ENCODE results near the gene GBA2.

GBA2 gene

DNA sequence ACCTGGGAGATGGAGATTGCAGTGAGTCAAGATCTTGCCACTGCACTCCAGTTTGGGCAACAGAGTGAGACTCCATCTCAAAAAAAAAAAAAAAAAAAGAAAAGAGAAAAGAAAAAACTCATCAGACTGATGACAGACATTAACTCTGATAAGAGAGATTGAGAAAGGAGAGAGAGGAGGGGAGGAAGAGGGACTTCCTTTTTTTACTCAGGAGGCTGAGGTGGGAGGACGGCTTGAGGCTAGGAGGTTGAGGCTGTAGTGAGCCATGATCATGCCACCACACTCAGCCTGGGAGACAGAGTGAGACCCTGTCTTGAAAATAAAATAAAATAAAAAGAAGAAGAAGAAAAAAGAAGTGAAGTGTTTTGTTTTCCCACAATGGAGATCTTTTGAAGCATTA lies 14.8 kb upstream of the GBA2 start:
- DNase-seq (ENCODE audit: low read depth): no peak

DNA sequence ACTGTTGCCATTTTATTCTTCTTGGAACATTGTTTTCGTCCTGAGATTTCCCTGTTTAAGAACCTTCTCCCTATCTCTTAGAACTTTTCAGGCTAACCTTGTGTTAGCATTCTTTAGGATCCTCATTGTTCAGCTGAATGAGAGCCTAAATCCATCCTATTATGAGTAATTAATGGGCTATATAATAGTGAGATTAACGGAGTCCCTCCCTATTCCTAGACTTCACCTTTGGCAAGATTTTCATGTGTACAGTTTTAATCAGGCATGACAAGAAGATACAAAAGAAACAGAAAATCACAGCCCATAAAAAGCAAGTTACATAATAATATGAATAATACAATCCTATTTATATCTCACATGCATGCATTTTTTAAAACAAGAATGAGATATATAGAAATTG lies 14.2 kb upstream of the GBA2 start:
- no peak for DNase-seq (ENCODE audit: low read depth)

DNA sequence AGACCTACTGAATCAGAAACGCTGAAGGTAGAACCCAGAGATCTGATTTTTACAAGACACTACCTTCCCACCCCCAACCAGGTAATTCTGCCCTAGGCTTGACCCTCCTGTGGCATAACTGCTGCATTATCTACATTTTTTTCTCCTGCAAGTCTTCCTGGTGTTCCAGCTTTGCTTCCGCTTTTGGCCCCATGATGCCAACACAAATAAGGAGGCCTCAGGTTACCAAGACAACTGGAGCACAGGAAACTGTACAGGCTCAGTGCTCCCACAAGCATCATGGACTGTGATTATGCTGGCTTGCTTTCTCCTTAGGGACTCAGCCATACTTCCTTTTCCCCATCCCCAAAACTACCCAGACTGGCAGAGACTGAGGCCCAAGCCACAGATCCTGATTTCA lies 11.6 kb upstream of the GBA2 start:
- DNase-seq (ENCODE audit: low read depth): no peak

DNA sequence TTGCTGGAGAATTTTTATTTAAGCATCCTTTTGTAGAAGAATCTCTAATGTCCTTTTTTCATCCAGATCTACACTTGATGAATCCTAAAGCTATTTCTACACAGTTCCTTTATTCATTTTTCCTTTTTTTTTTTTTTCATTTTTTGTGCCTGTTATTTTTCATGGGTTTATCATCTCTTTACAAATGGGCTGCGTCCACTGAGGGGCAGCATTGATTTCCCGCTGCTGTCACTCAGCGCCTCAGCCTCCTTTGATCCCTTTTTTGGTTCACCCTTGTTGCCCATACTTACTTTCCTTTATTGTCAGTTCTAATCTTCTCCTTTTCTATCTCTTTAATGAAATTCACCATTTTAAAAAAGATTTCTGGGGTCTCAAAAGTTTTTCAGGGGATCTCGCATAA lies 10.8 kb upstream of the GBA2 start:
- no peak for DNase-seq (ENCODE audit: low read depth)

DNA sequence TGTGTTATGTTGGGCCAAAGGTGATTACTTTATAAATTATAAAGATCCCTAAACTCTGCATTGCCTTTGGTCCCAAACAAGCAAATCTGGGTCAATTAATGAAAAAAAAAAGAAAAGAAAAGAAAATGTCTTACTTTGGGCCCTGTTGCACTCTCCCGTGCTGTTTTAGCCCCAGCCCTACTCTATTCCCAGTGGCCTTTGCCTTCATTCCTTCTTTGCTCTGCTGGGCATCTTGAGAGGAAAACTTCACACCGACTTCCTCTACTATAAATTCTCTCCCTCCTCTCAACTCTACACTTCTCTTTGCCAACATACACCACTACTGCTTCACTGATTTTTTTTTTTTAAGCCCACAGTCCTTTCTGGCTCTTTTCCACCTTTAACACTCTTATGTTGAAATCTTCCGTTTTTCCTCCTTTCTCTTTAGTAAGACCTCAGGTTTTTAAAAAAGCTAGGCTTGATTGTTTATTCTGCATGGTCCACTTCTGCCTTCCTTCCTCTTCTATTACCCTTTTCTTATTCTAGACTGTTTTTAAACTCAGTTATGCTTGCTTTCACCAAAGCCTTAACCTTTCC lies 9.5 kb upstream of the GBA2 start:
- DNase-seq (ENCODE audit: low read depth): no peak

DNA sequence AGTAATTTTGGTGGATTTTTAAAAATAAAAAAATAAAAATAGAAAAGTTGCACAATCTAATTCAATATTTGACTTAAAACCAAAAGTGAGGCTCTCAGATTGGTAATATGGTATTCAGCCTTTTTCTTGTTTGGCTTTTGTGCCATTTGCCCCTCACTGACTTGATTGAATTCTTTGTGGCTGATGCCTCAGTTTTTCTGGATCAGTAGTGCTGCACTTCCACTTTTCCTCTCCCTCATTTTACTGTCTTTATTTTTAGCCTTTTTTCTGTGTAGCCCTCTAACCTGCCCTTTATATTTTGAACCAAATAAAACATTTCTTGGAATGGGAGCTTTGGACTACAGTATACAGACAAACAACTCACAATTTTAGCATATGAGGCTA lies 8.9 kb upstream of the GBA2 start:
- DNase-seq (ENCODE audit: low read depth): no peak

DNA sequence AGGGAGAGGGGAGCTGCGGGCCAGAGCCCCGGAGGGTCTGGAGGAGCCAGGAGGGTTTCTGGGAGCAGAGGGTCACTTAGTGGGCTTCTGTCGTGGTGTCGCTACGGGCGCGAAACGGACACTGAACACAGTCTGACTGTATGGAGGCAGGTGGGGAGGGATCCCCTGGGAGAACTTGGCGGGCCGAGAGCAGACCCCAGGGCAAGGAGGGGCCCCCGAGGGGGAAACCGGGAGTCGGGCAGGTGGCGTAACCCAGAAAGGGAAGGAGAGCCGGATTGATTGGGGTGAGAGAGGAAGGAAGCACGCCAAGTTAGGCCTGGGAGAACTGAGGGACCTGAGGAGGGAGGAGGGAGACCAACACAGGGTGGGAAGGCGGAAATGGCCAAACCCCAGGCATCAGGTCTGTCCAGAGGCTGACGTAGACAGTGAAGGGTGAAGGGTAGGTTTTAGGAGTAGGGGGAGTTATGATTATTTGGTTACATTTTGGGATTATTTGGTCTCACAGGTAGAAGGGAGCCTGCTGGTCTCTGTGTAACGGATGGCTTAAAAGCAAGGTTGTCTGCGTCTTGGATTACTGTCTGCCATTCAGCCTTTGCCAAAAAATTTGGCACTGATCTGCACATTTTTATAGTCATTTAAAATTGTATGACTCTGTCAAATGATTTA lies 8.3 kb upstream of the GBA2 start:
- no peak for DNase-seq (ENCODE audit: low read depth)

DNA sequence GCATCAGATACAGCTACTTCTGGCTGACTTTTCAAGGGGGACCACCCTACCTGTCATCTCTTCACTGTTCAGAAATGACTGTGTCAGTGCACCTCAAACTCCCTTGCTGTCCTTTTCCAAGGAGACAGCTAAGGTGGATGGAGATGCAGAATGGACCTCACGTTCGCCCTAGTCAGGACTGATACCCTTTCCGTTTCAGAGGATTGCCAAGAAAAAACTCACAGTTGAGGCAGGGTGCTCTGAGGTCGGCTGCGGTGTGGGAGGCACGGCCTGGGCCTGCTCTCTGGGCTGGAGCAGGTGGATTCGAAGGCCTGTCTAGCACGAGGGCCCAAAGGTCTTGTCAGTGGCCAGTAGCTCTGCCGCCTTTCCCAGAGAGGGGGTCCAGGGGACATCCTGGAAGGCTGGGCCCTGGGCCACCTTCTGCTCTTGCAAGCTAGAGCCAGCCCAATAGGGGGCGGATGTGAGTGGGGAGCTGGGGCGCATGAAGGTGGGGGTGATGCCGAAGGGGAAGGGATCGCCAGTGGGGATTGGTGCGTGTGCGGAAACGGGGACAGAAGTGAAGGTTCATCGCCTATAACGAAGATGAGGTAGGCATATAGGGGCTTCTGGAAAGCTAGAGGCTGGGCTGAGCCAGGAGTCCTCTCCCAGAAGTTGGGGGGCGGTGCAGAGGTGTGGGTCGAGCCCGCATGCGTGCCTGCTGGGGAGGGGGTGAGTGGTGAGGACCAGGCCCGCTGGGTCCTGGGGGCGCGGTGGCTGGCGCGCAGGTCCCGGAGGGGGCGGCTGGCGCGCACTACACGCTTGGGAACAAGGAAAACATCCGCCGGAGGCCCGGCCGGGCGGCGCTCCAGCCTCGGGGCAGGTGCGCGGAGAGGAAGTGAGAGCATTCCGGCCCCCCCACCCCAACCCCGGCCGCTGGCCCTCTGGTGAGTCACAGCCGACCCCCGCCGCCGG lies 7.5 kb upstream of the GBA2 start:
- peak; percentile 41 for DNase-seq (ENCODE audit: low read depth)

DNA sequence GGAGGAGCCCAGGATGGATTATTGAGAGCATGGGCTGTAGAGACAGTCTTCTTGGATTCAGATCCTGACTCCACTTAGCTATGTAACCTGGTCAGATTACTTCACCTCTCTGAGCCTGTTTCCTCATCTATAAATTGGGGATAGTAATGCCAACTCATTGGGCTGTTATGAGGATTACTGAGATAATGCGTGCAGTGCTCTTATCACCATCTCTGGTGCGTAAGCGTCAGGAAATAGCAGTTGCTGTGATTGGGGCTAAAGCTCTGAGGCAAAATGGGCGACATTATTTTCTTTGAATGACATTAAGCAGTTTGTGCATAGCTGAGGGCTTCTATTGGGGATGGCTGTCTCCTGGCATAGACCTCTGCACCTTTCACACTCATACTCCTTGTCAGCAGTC lies 6.0 kb upstream of the GBA2 start:
- no peak for DNase-seq (ENCODE audit: low read depth)

DNA sequence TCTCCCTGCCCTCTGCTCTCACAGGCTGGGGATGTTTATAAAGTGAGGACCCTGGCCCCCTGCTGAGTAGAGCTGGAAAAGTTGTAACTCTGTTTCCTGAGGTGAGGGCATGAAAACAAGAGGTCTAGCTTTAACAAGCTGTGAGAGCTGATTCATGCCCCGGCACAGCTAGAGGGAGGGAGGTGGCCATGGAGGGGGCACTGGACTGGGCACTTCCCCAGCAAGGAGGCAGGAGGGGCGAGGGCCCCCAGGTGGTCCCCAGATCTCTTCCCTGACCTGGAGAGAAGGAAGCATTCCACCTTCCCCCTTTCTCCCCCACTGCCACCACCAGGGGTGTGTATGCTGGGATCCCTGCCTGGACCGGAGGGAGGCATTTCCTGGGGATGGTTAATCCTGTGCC lies 5.2 kb upstream of the GBA2 start, which contains the start of gene MSMP:
TSS of gene MSMP (minus strand) at position 13 of the 400 bp plus-strand sequence. CDS start 147 bp downstream, outside the sequence.
- DNase-seq (ENCODE audit: low read depth): no peak

DNA sequence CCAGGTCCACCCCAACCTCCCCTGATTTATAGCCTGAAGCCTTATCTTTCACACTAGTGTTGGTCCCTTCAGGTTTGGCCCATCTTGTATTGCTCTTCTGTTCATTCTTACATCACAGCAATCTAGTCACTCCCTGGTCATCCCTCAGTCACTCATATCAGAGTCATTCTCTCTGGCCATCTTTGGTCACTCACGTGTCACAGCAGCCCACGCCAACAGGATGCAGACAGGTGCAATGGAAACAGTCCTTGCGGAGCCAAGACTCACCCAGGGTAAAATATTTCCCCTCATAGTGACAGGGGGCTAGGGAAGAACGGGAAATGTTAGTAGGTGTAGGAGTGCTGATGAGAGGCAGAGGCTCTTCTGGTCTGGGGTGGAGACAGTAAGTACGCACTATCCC lies 4.4 kb upstream of the GBA2 start:
- DNase-seq (ENCODE audit: low read depth): no peak

DNA sequence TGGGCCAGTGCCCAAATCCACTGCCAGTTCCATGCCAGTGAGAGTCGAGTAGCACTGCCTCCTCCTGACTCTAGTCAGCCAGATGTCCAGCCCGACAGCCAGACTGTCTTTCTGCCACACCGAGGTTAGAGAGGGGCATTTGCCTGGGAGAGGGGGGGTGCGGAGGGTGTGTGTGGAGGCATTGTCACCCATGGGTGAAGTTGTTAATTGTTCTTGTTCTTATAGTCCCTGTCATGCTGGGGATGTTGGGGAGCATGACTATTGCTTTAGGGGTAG lies 1.2 kb upstream of the GBA2 start:
- no peak for DNase-seq (ENCODE audit: low read depth)

DNA sequence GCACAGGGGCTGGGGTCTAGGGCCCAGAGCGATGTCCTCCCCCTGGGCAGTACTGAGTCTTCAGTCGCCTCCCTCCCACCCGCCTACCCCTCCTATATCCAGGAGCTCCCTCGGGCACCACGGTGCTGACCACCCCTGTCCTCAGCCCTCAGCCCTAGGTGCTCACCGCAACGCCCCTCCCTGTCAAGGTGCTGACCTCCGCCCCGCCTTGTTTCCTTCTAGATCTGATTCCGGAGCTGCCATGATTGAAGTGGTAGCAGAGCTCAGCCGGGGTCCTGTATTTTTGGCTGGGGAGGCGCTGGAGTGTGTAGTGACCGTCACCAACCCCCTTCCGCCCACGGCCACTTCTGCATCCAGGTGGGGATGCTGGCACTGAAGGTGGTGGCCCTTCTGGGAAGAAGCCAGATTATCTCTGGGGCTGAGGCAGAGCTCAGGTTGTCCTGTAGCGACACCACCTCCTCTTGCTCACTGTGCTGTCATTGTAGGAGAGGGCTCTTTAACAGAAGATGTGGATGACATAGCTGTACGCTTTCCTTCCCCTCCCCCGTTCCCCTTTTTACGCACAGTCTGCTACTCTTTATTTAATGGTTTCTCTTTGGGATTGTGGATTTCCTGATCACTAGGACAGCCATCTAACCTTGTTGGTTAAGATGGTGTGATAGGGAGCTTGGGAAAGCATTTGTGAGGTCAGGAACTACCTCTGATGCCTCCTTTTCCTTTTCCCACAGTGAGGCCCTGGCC lies 657 bp upstream of the GBA2 start:
- DNase-seq (ENCODE audit: low read depth): no peak

DNA sequence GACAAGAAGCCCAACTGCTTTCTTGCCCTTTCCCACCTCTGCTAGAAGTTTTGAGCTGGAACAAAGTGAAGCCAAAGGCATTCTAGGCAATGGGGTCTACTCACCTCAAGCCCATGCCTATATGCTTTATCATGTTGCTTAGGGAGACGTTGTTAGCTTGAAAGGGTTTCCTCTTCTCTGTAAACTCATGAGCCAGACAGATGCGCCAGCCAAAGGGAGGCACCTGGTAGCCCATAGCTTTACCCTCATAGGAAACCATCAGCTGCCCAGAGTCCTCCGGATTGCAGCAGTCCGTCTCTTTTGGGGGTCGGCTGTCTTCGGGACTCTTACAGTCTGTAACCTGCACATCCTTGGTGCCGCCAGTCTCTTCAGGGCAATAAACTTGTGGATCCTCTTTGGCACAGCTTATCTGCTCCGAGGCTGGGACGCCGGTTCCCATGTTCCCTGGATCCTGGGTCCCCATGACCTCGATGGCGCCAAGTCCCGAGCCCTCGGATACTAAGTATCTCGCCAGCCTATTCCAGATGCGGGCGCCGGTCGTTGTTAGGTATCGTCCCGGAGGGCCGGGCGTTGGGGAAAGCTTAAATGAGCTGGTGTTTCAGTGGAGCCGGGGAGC lies 678 bp downstream of the GBA2 start:
- DNase-seq (ENCODE audit: low read depth): no peak

DNA sequence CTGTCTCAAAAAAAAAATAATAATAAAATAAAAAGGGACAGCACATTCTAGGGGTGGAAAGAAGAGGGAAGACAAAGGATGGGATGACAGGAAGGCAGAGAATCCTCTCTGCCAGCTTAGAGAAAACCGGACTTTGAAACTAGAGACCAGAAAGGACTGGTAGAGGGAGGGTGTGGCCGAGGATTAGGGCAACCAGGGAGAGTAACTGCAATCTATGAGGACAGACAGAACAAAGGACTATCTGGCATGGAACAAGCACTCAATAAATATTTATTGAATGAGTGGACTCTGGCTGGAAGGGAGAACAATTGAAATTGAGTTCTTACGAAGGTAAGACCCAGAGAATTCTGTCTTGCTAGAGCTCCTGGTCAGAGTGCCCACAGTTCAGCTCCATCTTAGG lies 2.4 kb downstream of the GBA2 start:
- DNase-seq (ENCODE audit: low read depth): no peak

DNA sequence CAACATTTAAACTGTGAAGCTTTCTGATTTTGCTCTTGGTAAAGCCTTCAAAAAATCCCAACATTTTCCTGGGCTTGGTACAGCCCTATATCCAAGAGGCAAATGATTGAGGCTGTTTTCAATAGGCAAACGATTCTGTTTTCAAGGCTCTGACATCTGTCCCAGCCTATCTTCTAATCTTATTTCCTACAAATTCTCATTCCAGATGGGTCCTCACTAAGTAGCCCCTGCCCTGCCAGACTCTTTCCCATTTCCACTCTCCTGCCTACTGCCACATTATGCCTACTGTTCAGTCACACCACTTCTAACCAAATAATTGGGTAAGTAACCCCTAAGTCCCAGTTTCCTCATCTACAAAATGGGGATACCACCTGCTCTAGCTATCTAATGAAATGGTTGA lies 3.5 kb downstream of the GBA2 start:
- no peak for DNase-seq (ENCODE audit: low read depth)

DNA sequence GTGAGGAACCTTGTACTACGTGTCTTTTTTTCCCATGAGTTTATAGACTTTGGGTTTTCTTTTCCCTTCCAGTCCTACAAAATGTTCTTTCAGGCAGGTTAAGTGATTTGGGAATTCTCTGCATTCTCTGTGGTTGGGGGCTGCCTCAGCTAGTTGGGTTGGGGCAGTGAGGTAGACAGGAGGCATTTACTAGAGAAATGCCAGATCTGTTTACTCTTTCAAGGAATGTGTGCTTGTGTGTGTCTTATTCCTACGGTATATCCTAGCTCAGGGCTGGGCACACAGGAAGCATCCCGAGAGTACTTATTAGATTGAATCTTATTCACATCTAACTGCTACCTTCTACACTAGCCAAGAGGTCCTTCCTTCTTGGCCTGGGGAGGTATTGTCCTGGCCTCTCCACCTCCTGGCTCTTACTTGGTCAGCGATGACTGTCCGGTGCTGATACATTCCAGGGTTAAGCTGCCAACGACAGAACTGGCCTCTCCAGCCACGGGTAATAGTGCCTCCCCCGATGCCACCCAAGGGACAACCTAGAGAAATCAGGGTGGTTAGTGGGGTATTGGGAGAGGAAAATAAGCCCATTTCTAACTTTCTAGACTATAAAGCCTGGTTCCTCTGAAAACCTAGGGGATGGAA lies 5.0 kb downstream of the GBA2 start:
- DNase-seq (ENCODE audit: low read depth): no peak

DNA sequence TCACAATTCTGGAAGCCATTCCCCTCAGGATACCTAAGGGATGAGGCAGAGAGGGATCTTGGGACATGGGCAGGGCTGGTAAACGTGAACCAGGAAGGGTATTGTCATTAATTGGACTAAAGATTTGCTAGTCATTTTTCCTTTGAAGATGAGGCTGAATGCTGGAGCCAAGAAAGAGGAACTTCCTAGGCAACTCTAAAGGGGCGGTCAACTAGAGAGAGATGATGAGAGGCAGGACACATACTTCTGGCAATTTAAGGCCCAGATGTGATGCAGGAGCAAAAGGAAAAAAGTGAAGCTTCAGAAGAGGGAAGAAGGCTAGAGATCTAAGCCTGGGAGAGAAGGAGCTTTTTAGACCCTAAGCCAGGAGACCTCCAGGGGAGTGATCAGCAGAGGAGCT lies 5.6 kb downstream of the GBA2 start:
- no peak for DNase-seq (ENCODE audit: low read depth)

DNA sequence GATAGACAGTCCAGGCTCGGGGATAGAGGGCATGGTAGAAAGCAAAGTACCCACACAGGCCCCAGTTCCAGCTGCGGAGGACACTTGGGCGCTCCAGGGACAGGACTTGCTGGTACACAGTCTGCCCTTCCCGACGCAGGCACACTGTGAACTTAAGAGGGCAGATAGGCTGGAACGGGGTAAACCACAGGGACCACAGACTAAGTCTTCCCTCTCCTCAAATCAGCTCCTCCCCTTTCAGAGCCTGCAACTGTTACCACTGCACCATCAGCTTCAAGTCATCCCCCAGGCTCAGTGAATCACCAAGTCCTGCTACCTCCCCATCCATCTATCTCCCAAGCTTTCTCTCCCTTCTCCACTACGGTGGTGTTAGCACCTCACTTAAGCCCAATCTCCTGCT lies 7.3 kb downstream of the GBA2 start:
- DNase-seq (ENCODE audit: low read depth): no peak

DNA sequence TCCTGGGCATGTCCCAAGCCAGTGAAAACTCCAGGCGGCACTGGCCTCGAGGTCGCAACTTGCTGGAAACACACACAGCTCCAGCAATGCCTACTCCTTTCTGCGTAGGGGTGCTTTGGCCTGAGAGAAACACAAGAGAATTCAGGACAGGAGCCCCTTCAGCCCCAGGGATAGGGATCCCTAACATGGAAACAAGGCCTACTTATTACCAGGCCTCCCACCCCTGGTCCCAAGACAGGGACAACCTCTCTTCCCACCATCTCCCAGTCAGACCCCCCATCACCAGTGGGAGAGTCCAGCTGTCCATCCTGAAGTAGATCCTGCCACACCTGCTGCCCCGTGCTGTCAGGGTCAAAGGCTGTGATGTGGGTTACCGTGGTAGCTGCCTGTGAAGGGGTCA lies 8.8 kb downstream of the GBA2 start:
- no peak for DNase-seq (ENCODE audit: low read depth)

DNA sequence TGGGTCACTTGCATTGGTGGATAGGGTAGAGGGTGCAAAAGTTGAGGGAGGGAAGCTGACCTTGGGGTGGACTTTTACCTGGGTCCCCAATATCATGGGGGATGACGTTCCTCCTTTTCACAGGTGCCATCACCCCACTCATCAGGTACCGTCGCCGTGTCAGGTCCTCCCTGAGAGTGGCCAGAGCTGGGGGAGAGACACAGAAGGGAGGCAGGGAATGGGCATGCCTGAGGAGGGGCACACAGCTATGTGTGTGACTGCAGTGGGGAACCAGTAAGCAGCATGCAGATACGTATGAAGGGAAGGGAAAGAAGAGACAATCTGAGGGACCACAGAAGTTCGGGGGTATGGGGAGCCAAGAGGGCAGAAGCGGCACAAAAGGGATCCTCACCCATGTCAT lies 10.1 kb downstream of the GBA2 start:
- no peak for DNase-seq (ENCODE audit: low read depth)

DNA sequence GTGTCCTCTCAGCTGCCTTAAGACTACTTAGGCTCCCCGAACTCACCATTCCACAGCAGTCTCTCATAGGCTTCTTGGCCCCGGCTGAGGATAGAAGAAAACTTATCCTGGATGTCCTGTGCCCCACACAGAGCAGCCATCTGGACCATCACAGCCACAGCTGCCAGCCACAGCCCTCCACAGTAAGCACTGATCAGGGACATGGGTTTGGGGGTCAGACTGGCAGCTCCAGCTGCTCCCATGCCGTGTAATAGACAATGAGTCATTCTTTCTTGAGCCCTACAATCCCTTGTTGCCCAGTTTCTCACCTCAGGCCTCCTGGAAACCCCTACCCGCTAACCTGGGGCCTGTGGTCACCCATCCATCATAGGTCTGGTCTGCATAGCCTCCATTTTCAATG lies 10.8 kb downstream of the GBA2 start:
- DNase-seq (ENCODE audit: low read depth): no peak

All from T-helper 22 cell (primary cell).